HCT116 (cell line): ENCODE measurements around the gene FGD3. TPM values are rescaled to one million over a fixed set of nuclear protein-coding genes. Genes with fewer than 3 reads are reported as not detected.

ENCODE experiments used
- ATAC-seq: fragments of 200-7000 bp; cut with Tn5 transposase; 2 replicates; pipeline ENCODE4 v1.9.1; 2020; ENCODE audit warnings: mild to moderate bottlenecking, moderate library complexity
- BruUV-seq: library from RNA; stranded (reverse); fragments of 400-500 nt; replicated peaks from 2 replicates; lab custom pipeline; 2021; lab: Mats Ljungman, UMichigan
- CTCF ChIA-PET: fragments of 300-600 bp; sonication (Branson Sonifier 250); formaldehyde crosslinking; loops from one replicate; lab custom pipeline; 2021; ENCODE audit warnings: antibody characterized with exemption; lab: Charles Lee
- POLR2A ChIA-PET: fragments of 300-600, 350-600 bp; sonication (Branson Sonifier 250); formaldehyde crosslinking; loops from one replicate; lab custom pipeline; 2021; ENCODE audit warnings: antibody characterized with exemption; lab: Charles Lee
- RAD21 ChIA-PET, 2 experiments: fragments of 300-600 bp; sonication (Branson Sonifier 250); formaldehyde crosslinking; loops; one replicate each; lab custom pipeline; 2023; ENCODE audit warnings: low total read pairs in 2 of 2; ENCODE audit not compliant: uncharacterized antibody in 2 of 2, unreplicated experiment in 2 of 2, low non-redundant PET in 1 of 2; lab: Charles Lee
- DNase-seq: peaks from one replicate; pipeline ENCODE4 v3.0.0-alpha.2; 2010; ENCODE audit warnings: low read depth, low spot score
- H2AFZ ChIP-seq: fragments of 200-600 bp; shearing (Covaris generic), sonication (generic); 2 replicates; pipeline ENCODE4 v1.6.1; 2017; ENCODE audit warnings: low read depth, mixed run types, mixed read lengths, antibody characterized with exemption, low read length; ENCODE audit not compliant: poor library complexity, severe bottlenecking
- H3K27ac ChIP-seq: 2 replicates; pipeline ENCODE4 v1.5.1; 2012; ENCODE audit warnings: low read depth, low read length
- H3K27me3 ChIP-seq: fragments of 200-600 bp; sonication (generic); 2 replicates; pipeline ENCODE4 v1.6.1; 2016; ENCODE audit warnings: mixed run types, low read length, mixed read lengths; ENCODE audit not compliant: insufficient read depth
- H3K36me3 ChIP-seq, 2 experiments: fragments of 200-500 bp in 1 of 2; fragments of 200-600 bp in 1 of 2; sonication (Bioruptor generic) in 1 of 2; sonication (generic) in 1 of 2; 2 replicates each; pipeline versions ENCODE4 v1.5.1 to v1.6.1; 2014 to 2016; ENCODE audit warnings: low read length in 2 of 2, inconsistent platforms in 1 of 2, mixed read lengths in 1 of 2, mixed run types in 1 of 2; ENCODE audit not compliant: insufficient read depth in 2 of 2, control insufficient read depth in 1 of 2
- H3K4me1 ChIP-seq, 2 experiments: fragments of 200-600 bp in 1 of 2; sonication (generic) in 1 of 2; 2 replicates each; pipeline versions ENCODE4 v1.5.1 to v1.6.1; 2012 to 2017; ENCODE audit warnings: low read length in 2 of 2, inconsistent platforms in 1 of 2, mild to moderate bottlenecking in 1 of 2, mixed read lengths in 1 of 2, mixed run types in 1 of 2, moderate library complexity in 1 of 2; ENCODE audit not compliant: insufficient read depth in 2 of 2, control insufficient read depth in 1 of 2
- H3K4me2 ChIP-seq: fragments of 200-600 bp; sonication (generic); 2 replicates; pipeline ENCODE4 v1.6.1; 2017; ENCODE audit warnings: mixed run types, low read length, mixed read lengths
- H3K4me3 ChIP-seq, 2 experiments: fragments of 200-600 bp in 1 of 2; sonication (generic) in 1 of 2; replicated peaks in 1 of 2; 2 replicates each; pipeline ENCODE4 v1.5.1; 2011 to 2016; ENCODE audit warnings: low read length in 2 of 2, control low read depth in 1 of 2, low read depth in 1 of 2, mild to moderate bottlenecking in 1 of 2, mixed read lengths in 1 of 2, mixed run types in 1 of 2
- H3K79me2 ChIP-seq: fragments of 200-600 bp; sonication (generic); 2 replicates; pipeline ENCODE4 v1.6.1; 2017; ENCODE audit warnings: mild to moderate bottlenecking, mixed run types, low read length, moderate library complexity, mixed read lengths; ENCODE audit not compliant: insufficient read depth
- H3K9ac ChIP-seq: fragments of 200-600 bp; sonication (generic); 2 replicates; pipeline ENCODE4 v1.6.1; 2016; ENCODE audit warnings: low read length, mixed read lengths
- H3K9me2 ChIP-seq: fragments of 200-600 bp; sonication (generic), shearing (Covaris generic); 2 replicates; pipeline ENCODE4 v1.6.1; 2017; ENCODE audit warnings: mixed run types, mild to moderate bottlenecking, moderate library complexity; ENCODE audit not compliant: insufficient read depth
- H3K9me3 ChIP-seq, 2 experiments: fragments of 200-500 bp in 1 of 2; fragments of 200-600 bp in 1 of 2; sonication (Bioruptor generic) in 1 of 2; sonication (generic) in 1 of 2; 2 replicates each; pipeline ENCODE4 v1.6.1; 2014 to 2017; ENCODE audit warnings: low read length in 2 of 2, mixed read lengths in 2 of 2, inconsistent platforms in 1 of 2, low read depth in 1 of 2, mild to moderate bottlenecking in 1 of 2, mixed run types in 1 of 2, moderate library complexity in 1 of 2; ENCODE audit not compliant: control insufficient read depth in 1 of 2, insufficient read depth in 1 of 2
- H4K20me1 ChIP-seq: fragments of 200-600 bp; sonication (generic), shearing (Covaris generic); 2 replicates; pipeline ENCODE4 v1.6.1; 2017; ENCODE audit warnings: mixed run types, mild to moderate bottlenecking, moderate library complexity; ENCODE audit not compliant: insufficient read depth
- CBX3 ChIP-seq: IDR thresholded peaks from 2 replicates; pipeline ENCODE4 v1.6.1; 2012; ENCODE audit warnings: low read depth
- CEBPB ChIP-seq: IDR thresholded peaks from 2 replicates; pipeline ENCODE4 v1.6.1; 2012; ENCODE audit warnings: low read depth
- CTCF ChIP-seq, 3 experiments: fragments of 200-600 bp in 1 of 3; sonication (generic) in 1 of 3; IDR thresholded peaks in 2 of 3; conservative IDR thresholded peaks in 1 of 3; 2 replicates each; pipeline ENCODE4 v1.5.1; 2012 to 2017; ENCODE audit warnings: low read depth in 2 of 3, low read length in 2 of 3, antibody characterized with exemption in 1 of 3, borderline replicate concordance in 1 of 3, control low read depth in 1 of 3, mild to moderate bottlenecking in 1 of 3, mixed read lengths in 1 of 3, mixed run types in 1 of 3, moderate library complexity in 1 of 3; ENCODE audit not compliant: insufficient read depth in 1 of 3
- EGR1 ChIP-seq: IDR thresholded peaks from 2 replicates; pipeline ENCODE4 v1.6.1; 2012; ENCODE audit warnings: low read depth
- ELF1 ChIP-seq: IDR thresholded peaks from 2 replicates; pipeline ENCODE4 v1.6.1; 2012; ENCODE audit warnings: low read depth, borderline replicate concordance
- EZH2 ChIP-seq: fragments of 200-600 bp; sonication (generic); IDR thresholded peaks from 2 replicates; pipeline ENCODE4 v1.6.1; 2017; ENCODE audit warnings: antibody characterized with exemption, mixed run types
- FOSL1 ChIP-seq: IDR thresholded peaks from 2 replicates; pipeline ENCODE4 v1.6.1; 2012; ENCODE audit warnings: low read depth
- MAX ChIP-seq: IDR thresholded peaks from 2 replicates; pipeline ENCODE4 v1.6.1; 2012
- POLR2AphosphoS5 ChIP-seq: IDR thresholded peaks from 2 replicates; pipeline ENCODE4 v1.6.1; 2011; ENCODE audit warnings: mild to moderate bottlenecking, low read depth, low read length, moderate library complexity
- REST ChIP-seq: IDR thresholded peaks from 2 replicates; pipeline ENCODE4 v1.6.1; 2012; ENCODE audit warnings: low read depth
- SRF ChIP-seq: IDR thresholded peaks from 2 replicates; pipeline ENCODE4 v1.6.1; 2012; ENCODE audit warnings: low read depth
- YY1 ChIP-seq: IDR thresholded peaks from 2 replicates; pipeline ENCODE4 v1.6.1; 2011; ENCODE audit warnings: low read length, low read depth, moderate library complexity, mild to moderate bottlenecking; ENCODE audit not compliant: insufficient replicate concordance; ENCODE audit errors: extremely low read depth
- intact Hi-C: fragments of 100-400 bp; cut with micrococcal nuclease; formaldehyde crosslinking; loops from 2 replicates; pipeline ENCODE4 v1.10.0; 2022
- total RNA-seq: library from RNA; stranded (reverse); gene quantifications from one replicate; pipeline ENCODE4 v1.2.1, GENCODE V29; 2021; ENCODE audit not compliant: unreplicated experiment

Gene FGD3
- total RNA-seq, 1 experiment from 2014 or later: 3.3 TPM

GRCh38 chr9:93035821-93036351, 88.6 kb downstream of the FGD3 start:
- POLR2A ChIA-PET: no interaction called here
- no peaks in the 10 kb centered on the region for H3K36me3 ChIP-seq
- ATAC-seq: peak; percentile 24; the same call in 1 of the 2 replicates
- no peaks in the 10 kb centered on the region for H3K4me1 ChIP-seq
- H4K20me1 ChIP-seq: no peaks in the 10 kb centered on the region
- H3K9ac ChIP-seq: no peak overlapping the region
- H3K4me3 ChIP-seq: no peak overlapping the region
- H3K9me2 ChIP-seq: no peaks in the 10 kb centered on the region
- TF ChIP-seq SRF: no peak
- TF ChIP-seq CTCF (IDR thresholded peaks at IDR 0.05 in 2 of 3, conservative IDR thresholded peaks at IDR 0.05 in 1 of 3; ENCODE audit: borderline replicate concordance in 1 of 3, insufficient read depth in 1 of 3, low read depth in 2 of 3, low read length in 2 of 3): 0 out of 6 replicates have a peak, but pooled peaks of 1 of the 3 experiments have one; percentile 10
- TF ChIP-seq EGR1: no peak
- intact Hi-C loops: no loop called here
- H3K27ac ChIP-seq: no peak overlapping the region
- BruUV-seq: no TSS peak
- no peak overlapping the region for H2AFZ ChIP-seq
- no peak for DNase-seq
- no peak overlapping the region for H3K4me2 ChIP-seq
- RAD21 ChIA-PET: no interaction called here
- no peaks in the 10 kb centered on the region for H3K79me2 ChIP-seq
- no peaks in the 10 kb centered on the region for H3K27me3 ChIP-seq
- H3K9me3 ChIP-seq: no peaks in the 10 kb centered on the region
- CTCF ChIA-PET: no interaction called here

GRCh38 chr9:93036887-93037475, 89.7 kb downstream of the FGD3 start:
- H3K27me3 ChIP-seq: no peaks in the 10 kb centered on the region
- ChIA-PET CTCF (no interaction called here), RAD21 (no interaction called here), POLR2A (no interaction called here)
- intact Hi-C loops: no loop called here
- peaks cover 0 to 5% of the 10 kb centered on the region in 2 experiments; a peak in 1 of 4 replicates for H3K4me1 ChIP-seq
- no TSS peak for BruUV-seq
- DNase-seq (no peak), ATAC-seq (no peak)
- no peaks in the 10 kb centered on the region for H3K79me2 ChIP-seq
- H3K4me2 ChIP-seq: no peak overlapping the region
- H3K36me3 ChIP-seq: no peaks in the 10 kb centered on the region
- H3K9me2 ChIP-seq: no peaks in the 10 kb centered on the region
- no peak overlapping the region for H2AFZ ChIP-seq
- H3K9me3 ChIP-seq: no peaks in the 10 kb centered on the region
- H3K4me3 ChIP-seq: no peak overlapping the region
- no peak overlapping the region for H3K27ac ChIP-seq
- H4K20me1 ChIP-seq: no peaks in the 10 kb centered on the region
- no peak overlapping the region for H3K9ac ChIP-seq
- TF ChIP-seq POLR2AphosphoS5 (no peak), CEBPB (no peak), FOSL1 (no peak), CBX3 (no peak), MAX (no peak), EZH2 (no peak), SRF (no peak), YY1 (no peak), REST (no peak), ELF1 (no peak)
